GM23338 (cell line): ENCODE measurements around the gene PLD1. TPM values are rescaled to one million over a fixed set of nuclear protein-coding genes. Genes with fewer than 3 reads are reported as not detected.

Experiments used
- ATAC-seq: fragments of 200-7000 bp; cut with Tn5 transposase; 3 replicates; pipeline ENCODE4 v1.9.1; 2020
- DNase-seq: peaks from one replicate; pipeline ENCODE4 v3.0.0-alpha.2; 2015; ENCODE audit warnings: low spot score
- H2AFZ ChIP-seq: fragments of 200-600 bp; sonication (generic); 2 replicates; pipeline ENCODE4 v1.8.0; 2016; ENCODE audit warnings: antibody characterized with exemption, mild to moderate bottlenecking, moderate library complexity
- H3F3A ChIP-seq: fragments of 200-600 bp; sonication (generic); replicated peaks from 2 replicates; pipeline ENCODE4 v1.8.0; 2017; ENCODE audit warnings: antibody characterized with exemption, mixed run types, low read depth
- H3K27ac ChIP-seq: fragments of 200-600 bp; sonication (generic); 2 replicates; pipeline ENCODE4 v1.6.1; 2016; ENCODE audit warnings: low read depth
- H3K27me3 ChIP-seq: fragments of 200-600 bp; sonication (generic); 2 replicates; pipeline ENCODE4 v1.8.0; 2016; ENCODE audit warnings: mild to moderate bottlenecking, mixed run types, moderate library complexity; ENCODE audit not compliant: insufficient read depth
- H3K36me3 ChIP-seq: fragments of 200-600 bp; sonication (generic); 2 replicates; pipeline ENCODE4 v1.8.0; 2016; ENCODE audit warnings: mild to moderate bottlenecking; ENCODE audit not compliant: insufficient read depth
- H3K4me1 ChIP-seq: fragments of 200-600 bp; sonication (generic); 2 replicates; pipeline ENCODE4 v1.8.0; 2016; ENCODE audit warnings: mild to moderate bottlenecking, moderate library complexity; ENCODE audit not compliant: insufficient read depth
- H3K4me2 ChIP-seq: fragments of 200-600 bp; sonication (generic); 2 replicates; pipeline ENCODE4 v1.7.1; 2017; ENCODE audit warnings: mixed run types
- H3K4me3 ChIP-seq: fragments of 200-600 bp; sonication (generic); 2 replicates; pipeline ENCODE4 v1.6.1; 2016; ENCODE audit warnings: mixed run types
- H3K79me2 ChIP-seq: fragments of 200-600 bp; sonication (generic); replicated peaks from 2 replicates; pipeline ENCODE4 v1.8.0; 2017; ENCODE audit warnings: mild to moderate bottlenecking; ENCODE audit not compliant: insufficient read depth
- H3K9me2 ChIP-seq: fragments of 200-600 bp; sonication (generic); 2 replicates; pipeline ENCODE4 v1.8.0; 2017; ENCODE audit not compliant: insufficient read depth
- H4K20me1 ChIP-seq: fragments of 200-600 bp; sonication (generic); replicated peaks from 2 replicates; pipeline ENCODE4 v1.8.0; 2017; ENCODE audit warnings: mild to moderate bottlenecking; ENCODE audit not compliant: insufficient read depth
- H3K27ac Mint-ChIP-seq: 2 replicates; pipeline ENCODE4 v1.8.0; 2020; ENCODE audit warnings: inconsistent platforms, mild to moderate bottlenecking, moderate library complexity, mixed read lengths
- H3K27me3 Mint-ChIP-seq: 3 replicates; pipeline ENCODE4 v1.8.0; 2022; ENCODE audit warnings: low read depth, mild to moderate bottlenecking, moderate library complexity, mixed read lengths, inconsistent platforms; ENCODE audit not compliant: insufficient read depth, poor library complexity
- H3K36me3 Mint-ChIP-seq: 3 replicates; pipeline ENCODE4 v1.8.0; 2021; ENCODE audit warnings: low read depth, mild to moderate bottlenecking, inconsistent platforms, moderate library complexity, mixed read lengths
- H3K4me1 Mint-ChIP-seq: 3 replicates; pipeline ENCODE4 v1.8.0; 2020; ENCODE audit warnings: mild to moderate bottlenecking, inconsistent platforms, mixed read lengths
- H3K4me3 Mint-ChIP-seq: 3 replicates; pipeline ENCODE4 v1.8.0; 2021; ENCODE audit warnings: moderate library complexity, mild to moderate bottlenecking, inconsistent platforms, mixed read lengths
- H3K9me3 Mint-ChIP-seq: 3 replicates; pipeline ENCODE4 v1.8.0; 2020; ENCODE audit warnings: moderate library complexity, mild to moderate bottlenecking, inconsistent platforms, mixed read lengths
- CREB1 ChIP-seq: fragments of 250-450 bp; sonication (Bioruptor Pico); IDR thresholded peaks from 2 replicates; pipeline ENCODE4 v1.5.0; 2020; ENCODE audit warnings: low read depth, mild to moderate bottlenecking, moderate library complexity
- CTCF ChIP-seq, 2 experiments: fragments of 200-600 bp in 1 of 2; sonication (generic) in 1 of 2; conservative IDR thresholded peaks; 2 replicates each; pipeline versions ENCODE4 v1.5.1 to v1.6.1; 2016 to 2017; ENCODE audit warnings: antibody characterized with exemption in 2 of 2, low read depth in 2 of 2, mild to moderate bottlenecking in 2 of 2, moderate library complexity in 1 of 2
- ETS1 ChIP-seq: IDR thresholded peaks from 2 replicates; pipeline ENCODE4 v1.6.1; 2016; ENCODE audit warnings: antibody characterized with exemption
- EZH2 ChIP-seq: fragments of 200-600 bp; sonication (generic); IDR thresholded peaks from one replicate; pipeline ENCODE4 v1.8.0; 2017; ENCODE audit warnings: antibody characterized with exemption, mild to moderate bottlenecking, low read depth; ENCODE audit not compliant: unreplicated experiment
- EZH2phosphoT487 ChIP-seq: fragments of 200-600 bp; sonication (generic); IDR thresholded peaks from one replicate; pipeline ENCODE4 v1.8.1; 2018; ENCODE audit warnings: antibody characterized with exemption; ENCODE audit not compliant: unreplicated experiment
- JUNB ChIP-seq: IDR thresholded peaks from one replicate; pipeline ENCODE4 v1.6.1; 2016; ENCODE audit warnings: antibody characterized with exemption; ENCODE audit not compliant: unreplicated experiment
- NANOG ChIP-seq: IDR thresholded peaks from 2 replicates; pipeline ENCODE4 v1.6.1; 2016; ENCODE audit warnings: antibody characterized with exemption, borderline replicate concordance
- POLR2AphosphoS5 ChIP-seq: IDR thresholded peaks from 2 replicates; pipeline ENCODE4 v1.6.1; 2016; ENCODE audit warnings: antibody characterized with exemption, low read depth
- REST ChIP-seq: IDR thresholded peaks from one replicate; pipeline ENCODE4 v1.6.1; 2018; ENCODE audit warnings: antibody characterized with exemption; ENCODE audit not compliant: unreplicated experiment
- STAT1 ChIP-seq: IDR thresholded peaks from one replicate; pipeline ENCODE4 v1.6.1; 2016; ENCODE audit warnings: antibody characterized with exemption; ENCODE audit not compliant: unreplicated experiment
- ZNF114 ChIP-seq: fragments of 250-450 bp; sonication (Bioruptor Pico); IDR thresholded peaks from 2 replicates; pipeline ENCODE4 v1.5.0; 2020; ENCODE audit warnings: mild to moderate bottlenecking, moderate library complexity
- ZNF331 ChIP-seq: fragments of 250-450 bp; sonication (Bioruptor Pico); IDR thresholded peaks from 2 replicates; pipeline ENCODE4 v1.5.0; 2020; ENCODE audit warnings: low read depth, mild to moderate bottlenecking, moderate library complexity
- ZNF462 ChIP-seq: fragments of 250-450 bp; sonication (Bioruptor Pico); IDR thresholded peaks from 2 replicates; pipeline ENCODE4 v1.5.0; 2020; ENCODE audit warnings: mild to moderate bottlenecking, moderate library complexity
- polyA plus RNA-seq: library from polyadenylated mRNA; unstranded; fragments of >200 nt; fragmentation: Nextera tagmentation; extraction: Ambion mirVana; gene quantifications from 2 replicates; pipeline ENCODE4 v1.2.1, GENCODE V29; 2016
- total RNA-seq: library from RNA; depleted of rRNA; stranded (reverse); fragments of >200 nt; shearing (Covaris generic); gene quantifications from 2 replicates; pipeline ENCODE4 v1.2.3, GENCODE V29; 2014

The PLD1 gene
- total and polyA plus RNA-seq, 2 experiments from 2014 or later: 1.4 to 2.2 TPM

GRCh38 chr3:171743327-171744157 lies 66.7 kb downstream of the PLD1 start:
- ATAC-seq (no peak), DNase-seq (no peak)
- no peak overlapping the region for H3K27ac Mint-ChIP-seq
- H3K9me3 Mint-ChIP-seq: peaks cover 26% of the 10 kb centered on the region
- Histone ChIP-seq H2AFZ (no peak overlapping the region), H3F3A (no peaks in the 10 kb centered on the region), H4K20me1 (no peaks in the 10 kb centered on the region), H3K4me2 (no peak overlapping the region), H3K27ac (no peak overlapping the region), H3K36me3 (no peaks in the 10 kb centered on the region), H3K27me3 (no peaks in the 10 kb centered on the region), H3K79me2 (no peaks in the 10 kb centered on the region), H3K4me3 (no peak overlapping the region), H3K4me1 (peaks cover 14% of the 10 kb centered on the region; the same call in 1 of the 2 replicates), H3K9me2 (no peaks in the 10 kb centered on the region)
- H3K27me3 Mint-ChIP-seq: peaks cover 2% of the 10 kb centered on the region
- H3K36me3 Mint-ChIP-seq: peaks cover 17% of the 10 kb centered on the region
- TF ChIP-seq ZNF462 (no peak), STAT1 (no peak), EZH2 (no peak), REST (no peak), POLR2AphosphoS5 (no peak), CREB1 (CRISPR knock-in tag) (no peak), ZNF331 (CRISPR knock-in tag) (no peak), NANOG (no peak), ETS1 (no peak), JUNB (no peak), EZH2phosphoT487 (no peak), CTCF (conservative IDR thresholded peaks at IDR 0.05; ENCODE audit: low read depth in 2 of 2) (no peak), ZNF114 (CRISPR knock-in tag) (no peak)
- H3K4me1 Mint-ChIP-seq: peaks cover 18% of the 10 kb centered on the region
- no peak overlapping the region for H3K4me3 Mint-ChIP-seq
